GOT3 (cell line): Measurements from ENCODE around the gene DNASE1.

Source experiments
- DNase-seq: peaks from one replicate; lab custom pipeline; 2025; ENCODE audit warnings: mixed read lengths; lab: John Stamatoyannopoulos, UW

DNASE1 gene

DNA sequence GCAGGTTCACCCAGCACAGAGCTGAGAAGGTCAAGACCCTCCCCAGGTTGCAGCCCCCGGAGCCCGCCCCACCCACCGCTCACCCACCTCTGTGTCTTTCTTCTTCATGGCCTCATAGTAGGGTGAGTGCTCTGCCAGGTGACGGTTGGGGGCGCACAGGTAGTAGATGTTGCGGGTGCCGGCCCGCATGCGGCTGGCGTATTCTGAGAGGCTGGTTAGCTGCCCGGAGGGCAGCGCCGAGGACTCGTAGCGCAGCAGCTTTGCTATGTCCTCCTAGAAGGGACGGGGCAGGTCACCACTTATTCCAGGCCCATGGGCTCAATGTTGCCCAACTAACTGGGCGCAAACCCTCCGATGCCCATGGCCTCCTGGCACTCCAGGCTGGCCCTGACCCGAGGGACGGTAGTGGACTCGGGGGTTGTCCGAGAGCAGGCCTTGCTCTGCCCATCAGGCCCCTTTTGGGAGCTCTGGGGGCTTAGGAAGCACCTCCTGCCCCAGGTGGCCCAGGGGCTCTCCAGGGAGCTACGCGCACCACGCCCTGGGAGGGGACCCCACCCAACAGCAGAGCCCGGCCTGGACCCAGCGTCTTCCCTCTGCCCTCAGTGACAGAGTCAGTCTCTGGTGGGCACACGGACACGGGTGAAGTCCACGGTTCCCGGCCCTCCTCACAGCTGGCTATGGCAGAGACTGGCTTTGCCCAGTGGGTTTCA lies 9.9 kb downstream of the DNASE1 start:
- DNase-seq, result no peak

DNA sequence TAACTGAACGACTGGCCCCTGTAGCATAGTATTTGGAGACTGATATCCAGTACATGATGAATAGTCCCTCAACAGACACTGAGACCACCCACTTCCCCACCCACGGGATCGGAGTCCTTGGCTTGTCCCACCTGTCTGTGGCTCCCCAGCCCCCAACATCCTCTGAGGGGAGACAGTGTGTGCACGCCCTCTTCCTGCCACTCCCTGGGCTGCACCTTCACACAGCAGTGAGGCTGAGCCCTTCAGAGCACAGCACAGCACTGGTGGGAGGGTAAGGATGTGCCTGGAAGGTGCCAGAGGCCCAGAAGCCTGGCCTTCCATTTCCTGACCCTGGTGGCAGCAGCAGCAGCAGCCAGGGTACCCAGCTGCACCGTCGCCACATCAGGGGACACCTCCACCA lies 11.0 kb downstream of the DNASE1 start:
- DNase-seq, result no peak

DNA sequence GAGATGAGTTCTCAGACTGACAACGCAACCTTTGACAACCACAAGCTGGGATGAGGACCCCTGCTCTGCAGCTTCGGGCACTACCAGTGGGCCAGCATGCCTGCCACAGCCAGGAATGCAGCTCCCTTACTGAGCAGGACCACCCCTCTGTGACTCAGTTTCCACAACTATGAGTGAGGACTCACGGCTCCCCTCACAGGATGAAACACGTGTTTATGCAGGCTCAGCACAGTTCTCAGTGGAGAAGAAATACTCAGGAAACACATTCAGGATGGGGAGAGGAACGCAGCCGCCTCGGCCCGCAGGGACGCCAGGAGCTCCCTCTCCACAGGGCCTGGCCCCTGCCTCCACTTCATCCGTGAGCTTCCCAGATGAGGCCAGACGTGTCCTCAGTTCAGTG lies 14.1 kb downstream of the DNASE1 start:
- no peak for DNase-seq

DNA sequence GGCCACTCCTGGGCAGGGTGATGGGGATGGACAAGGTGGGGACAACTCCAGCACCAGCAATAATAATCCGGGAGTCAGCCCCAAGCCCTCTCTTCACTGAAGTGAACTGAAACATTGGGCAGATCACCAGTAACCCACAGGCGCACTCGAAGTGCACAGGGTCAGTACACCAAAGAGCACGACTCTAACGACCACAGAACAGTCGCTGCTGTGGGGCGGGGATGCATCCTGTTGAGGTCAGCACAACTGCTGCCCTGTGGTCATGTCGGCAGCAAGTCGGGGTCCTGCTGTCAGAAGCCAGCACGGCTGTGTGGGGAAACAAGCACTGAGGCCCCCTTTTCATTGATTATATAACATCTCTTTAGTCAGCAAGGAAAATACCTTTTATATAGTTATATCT lies 14.6 kb downstream of the DNASE1 start:
- DNase-seq, result no peak

DNA sequence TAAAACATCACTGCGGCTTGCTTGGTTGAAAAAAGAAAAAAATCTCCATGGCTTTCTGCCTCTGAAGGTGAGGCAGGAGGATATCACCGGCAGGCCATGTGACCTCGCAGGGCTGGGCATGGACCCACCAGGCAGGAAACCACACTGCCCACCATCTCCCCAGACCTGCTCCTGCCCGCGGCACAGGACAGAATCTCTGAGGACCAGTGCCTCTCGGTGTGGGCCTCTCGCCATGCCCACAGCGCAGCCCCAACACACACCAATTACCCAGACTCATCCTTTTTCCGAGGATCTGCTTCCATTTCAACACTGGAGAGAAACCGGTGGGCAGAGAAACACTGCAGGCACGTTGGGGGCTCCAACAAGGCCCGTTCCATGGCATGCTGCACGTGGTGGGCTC lies 16.2 kb downstream of the DNASE1 start:
- no peak for DNase-seq

DNA sequence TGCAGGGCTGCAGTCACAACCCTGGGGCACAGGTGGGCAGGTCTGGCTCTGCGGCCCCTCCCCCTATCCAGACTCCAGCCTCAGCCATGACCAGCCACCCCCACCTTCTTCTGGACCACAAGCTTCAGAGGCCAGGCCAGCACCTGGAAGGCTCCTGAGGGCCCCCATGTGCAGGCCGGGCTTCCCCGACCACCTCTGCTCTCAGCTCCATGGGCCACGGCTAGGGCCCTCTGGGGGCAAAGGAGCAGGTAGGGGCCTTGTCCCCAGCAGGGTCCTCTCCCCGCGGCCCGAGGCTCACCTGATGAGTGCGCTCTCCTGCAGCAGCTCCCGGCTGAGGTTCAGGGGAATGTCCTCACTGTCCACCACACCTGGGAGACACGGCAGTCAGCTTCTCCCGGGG lies 16.9 kb downstream of the DNASE1 start:
- DNase-seq, result no peak

DNA sequence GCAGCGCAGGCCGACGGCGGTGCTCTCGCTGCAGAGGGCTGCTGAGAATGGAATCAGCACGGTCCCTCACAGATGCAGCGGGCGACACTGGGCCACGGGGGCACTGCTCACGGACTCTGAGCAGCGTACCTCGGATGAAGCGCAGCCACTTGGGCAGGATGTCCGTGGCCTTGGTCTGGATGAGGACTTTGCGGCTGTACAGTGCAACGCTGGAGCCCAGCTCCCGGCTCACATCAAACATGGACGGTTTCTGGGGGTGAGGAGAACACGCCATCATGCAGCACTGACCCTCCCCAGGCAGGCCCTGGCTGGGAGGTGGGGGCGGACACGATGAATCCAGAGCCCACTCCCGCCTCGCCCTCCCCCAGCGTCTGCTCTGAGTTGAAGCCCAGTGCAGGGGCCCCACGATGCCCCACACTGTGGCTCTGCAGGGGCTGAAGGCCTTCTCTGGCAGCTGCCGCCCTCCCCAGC lies 18.1 kb downstream of the DNASE1 start:
- DNase-seq, result no peak

DNA sequence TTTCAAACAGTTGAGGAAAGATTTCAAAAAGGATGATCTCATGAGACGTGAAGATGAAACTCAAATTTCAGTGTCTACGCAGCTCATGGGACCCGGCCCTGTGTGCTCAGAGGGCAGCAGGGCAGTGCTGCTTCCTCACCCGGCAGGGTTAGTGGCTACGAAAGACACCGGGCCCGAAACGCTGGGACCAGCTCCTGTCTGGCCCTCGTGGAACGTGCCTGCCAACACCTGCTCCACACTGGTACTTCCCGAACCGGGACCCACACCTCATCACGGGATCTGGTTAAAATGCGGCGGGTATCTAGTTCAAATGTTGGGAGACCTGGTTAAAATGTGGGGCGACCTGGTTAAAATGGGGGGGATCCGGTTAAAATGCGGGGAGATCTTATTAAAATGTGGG lies 18.7 kb downstream of the DNASE1 start:
- no peak for DNase-seq

DNA sequence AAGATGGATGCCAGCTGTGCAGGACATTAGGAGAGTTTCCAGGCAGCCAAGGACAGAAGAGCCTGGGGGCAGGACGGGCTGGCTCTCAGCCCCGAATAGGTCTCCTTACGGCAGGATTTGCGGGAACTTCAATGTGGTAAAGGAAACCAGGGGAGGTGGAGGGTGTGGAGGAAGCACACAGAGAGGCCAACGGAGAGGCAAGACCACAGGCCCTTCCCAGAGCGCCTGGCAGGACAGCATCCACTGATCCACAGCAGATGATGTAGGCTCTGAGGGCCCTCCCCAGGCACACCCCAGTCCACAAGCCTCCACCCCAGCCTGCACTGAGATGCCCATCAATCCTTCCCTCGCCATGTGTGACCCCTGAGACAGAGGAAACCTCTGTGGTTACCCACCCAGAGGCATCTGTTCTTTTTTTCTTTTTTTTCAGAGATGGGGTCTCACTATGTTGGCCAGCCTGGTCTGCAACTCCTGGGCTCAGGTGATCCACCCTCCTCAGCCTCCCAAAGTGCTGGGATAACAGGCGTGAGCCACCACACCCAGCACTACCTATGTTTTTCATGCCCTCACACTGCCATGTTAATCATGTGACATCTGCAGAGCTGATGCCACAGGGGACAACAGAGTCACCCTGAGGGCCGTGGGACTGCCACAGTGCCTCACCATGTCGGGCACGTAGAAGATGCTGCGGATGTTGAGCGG lies 19.3 kb downstream of the DNASE1 start:
- no peak for DNase-seq

DNA sequence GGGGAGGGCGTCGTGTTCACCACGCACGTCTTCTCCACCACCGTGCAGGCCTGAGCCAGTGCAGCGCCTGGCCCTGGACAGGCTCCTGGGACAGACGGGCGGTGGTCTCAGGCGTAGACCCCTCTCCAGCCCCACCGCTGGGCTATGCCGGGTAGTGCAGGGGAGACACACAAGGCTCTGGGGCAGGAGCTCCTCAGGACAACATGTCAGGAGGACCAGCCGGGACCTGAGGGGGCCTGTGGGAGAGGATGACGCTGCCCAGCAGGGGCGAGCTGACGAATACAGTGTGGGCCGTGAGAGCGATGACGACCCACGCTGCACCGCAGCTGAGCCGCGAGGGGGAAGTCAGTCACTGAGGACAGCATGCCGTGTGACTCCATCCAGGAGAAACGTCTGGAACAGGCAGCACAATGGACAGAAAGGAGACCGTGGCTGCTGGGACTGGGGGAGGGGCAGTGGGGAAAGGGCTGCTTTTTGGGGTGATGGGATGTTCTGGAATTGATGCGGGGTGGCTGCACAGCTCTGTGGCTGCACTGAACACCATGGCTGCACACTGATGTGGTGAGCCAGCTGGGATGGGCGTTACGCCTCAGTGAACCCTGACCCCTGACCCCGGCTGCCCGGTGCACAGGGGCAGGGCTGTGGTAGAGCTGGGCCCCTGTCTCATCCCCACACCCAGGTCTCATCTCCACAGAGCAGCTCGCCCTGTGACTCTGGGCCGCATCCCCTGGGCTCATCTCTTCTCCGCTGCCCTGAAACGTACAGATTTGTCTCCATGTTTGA lies 20.2 kb downstream of the DNASE1 start:
- DNase-seq, result no peak

DNA sequence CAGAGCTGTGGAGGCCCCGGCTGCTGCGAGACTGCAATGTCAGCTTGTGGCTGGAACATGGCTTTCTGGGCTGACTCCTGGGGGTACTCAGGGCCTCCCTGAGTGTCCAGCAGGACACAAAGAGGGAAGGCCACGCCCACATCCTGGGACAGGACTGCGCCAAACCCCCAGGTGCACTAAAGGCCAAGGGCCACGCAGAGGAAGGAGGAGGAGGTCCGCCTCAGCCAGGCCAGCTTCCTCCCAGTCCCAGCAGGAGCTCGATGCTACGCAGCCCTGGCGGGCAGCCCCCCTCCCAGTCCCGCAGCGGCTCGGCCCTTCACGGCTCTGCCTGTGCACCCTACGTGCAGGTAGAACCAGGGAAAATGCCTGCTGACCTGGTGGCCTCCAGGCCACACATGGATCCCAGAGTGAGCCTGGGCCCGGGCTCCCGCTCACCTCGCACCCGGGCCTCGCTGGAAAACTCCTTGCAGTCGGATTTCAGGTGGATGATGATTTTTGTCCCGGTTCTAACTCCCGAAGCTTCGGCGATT lies 21.2 kb downstream of the DNASE1 start:
- no peak for DNase-seq

DNA sequence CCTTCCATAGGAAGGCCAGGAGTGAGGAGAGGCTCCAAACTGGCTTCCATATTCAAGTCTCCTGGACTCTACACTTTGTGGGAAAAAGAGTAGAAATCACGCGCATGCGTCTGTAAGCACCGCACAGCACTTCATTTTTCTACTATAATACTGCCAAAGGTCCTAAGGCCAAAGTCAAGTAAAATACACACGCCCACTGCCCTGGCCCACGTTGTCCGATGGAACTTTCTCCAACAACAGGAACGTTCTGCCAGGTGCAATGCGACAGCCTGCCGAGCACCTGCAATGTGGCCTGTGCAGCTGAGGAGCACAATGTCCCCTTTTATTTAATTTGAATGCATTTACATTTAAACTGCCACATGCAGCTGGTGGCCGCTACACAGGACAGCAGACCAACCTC lies 23.5 kb downstream of the DNASE1 start:
- DNase-seq, result no peak

DNA sequence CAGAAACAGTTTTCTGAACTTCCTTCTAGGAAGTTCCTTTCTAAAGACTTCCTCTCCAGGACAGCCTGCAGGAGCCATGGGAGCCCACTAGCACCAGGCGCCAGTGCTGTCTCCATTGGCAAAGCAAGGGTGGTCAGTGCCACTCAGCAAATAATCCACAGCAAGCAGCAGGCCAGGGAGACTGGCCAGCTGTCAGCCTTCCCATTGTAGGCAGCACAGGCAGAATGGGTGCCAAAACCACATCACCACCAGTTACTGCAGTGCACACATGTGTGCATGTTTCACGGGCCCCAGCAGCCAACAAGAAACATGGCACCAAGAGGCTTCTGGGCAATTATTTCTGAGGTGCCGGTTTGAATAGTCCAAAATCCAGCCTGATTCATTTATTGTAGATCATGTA lies 26.7 kb downstream of the DNASE1 start:
- no peak for DNase-seq

DNA sequence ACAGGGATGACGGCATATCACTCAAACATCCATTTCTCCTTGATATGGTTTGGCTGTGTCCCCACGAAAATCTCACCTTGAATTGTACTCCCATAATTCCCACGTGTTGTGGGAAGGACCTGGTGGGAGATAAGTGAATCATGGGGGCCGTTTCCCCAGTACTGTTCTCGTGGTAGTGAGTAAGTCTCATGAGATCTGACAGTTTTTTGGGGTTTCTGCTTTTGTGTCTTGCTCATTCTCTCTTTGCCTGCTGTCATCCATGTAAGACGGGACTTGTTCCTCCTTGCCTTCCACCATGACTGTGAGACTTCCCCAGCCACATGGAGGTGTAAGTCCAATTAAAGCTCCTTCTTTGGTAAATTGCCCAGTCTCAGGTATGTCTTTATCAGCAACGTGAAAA lies 32.5 kb downstream of the DNASE1 start:
- no peak for DNase-seq

DNA sequence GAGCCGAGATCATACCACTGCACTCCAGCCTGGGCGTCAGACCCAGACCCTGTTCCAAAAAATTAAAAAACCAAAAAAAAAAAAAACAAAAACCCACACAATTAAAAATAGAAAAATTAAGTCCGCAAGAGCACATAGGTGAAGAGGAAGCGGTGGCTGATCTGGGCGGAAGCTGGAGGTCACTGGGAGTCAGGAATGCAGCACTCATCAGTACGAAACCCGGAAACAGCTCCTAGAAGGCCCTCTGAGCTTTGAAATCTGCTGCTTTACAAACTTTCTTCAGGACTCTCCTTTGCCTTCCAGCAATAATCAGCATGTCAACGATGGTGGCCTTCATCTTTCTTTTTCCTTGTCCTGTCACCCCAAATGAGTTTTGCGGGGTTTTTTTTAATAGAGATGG lies 33.3 kb downstream of the DNASE1 start:
- DNase-seq, result no peak

DNA sequence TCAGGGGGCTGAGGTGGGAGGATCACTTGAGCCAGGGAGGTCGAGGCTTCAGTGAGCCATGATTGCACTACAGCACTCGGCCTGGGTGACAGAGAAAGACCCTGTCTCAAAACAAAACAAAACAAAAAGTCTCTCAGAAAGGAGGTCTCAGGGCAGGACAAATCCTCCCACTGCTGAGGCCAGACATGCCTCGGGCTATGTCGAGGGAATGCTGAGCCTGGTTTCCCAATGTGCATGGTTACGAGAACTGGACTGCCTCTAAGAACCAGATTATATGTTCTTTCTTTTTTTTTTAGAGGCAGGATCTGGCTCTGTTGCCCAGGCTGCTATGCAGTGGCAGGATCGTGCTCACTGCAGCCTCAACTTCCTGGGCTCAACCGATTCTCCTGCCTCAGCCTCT lies 35.2 kb downstream of the DNASE1 start:
- DNase-seq, result no peak

DNA sequence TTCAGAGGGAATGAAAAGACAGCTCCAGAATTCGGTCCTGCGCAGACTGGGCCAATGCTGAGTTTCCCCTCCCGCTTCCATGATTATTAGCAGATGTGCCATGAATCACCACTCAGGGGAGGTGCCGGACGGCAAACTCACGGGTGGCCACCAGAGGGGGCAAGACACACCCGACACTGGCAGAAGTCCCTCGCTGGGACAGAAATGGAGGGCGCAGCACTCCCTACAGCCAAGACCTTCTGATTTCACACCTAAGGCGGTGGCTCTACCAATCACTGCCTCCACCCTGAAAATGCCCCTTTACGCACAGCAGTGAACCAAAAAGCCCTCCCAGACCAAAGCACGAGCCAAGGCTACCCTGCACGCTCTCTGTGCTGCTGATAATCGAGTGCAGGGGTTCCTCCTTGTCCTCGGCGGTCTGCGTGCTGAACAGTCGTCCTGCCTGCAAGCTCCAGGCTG lies 36.0 kb downstream of the DNASE1 start:
- peak; percentile 73 for DNase-seq

DNA sequence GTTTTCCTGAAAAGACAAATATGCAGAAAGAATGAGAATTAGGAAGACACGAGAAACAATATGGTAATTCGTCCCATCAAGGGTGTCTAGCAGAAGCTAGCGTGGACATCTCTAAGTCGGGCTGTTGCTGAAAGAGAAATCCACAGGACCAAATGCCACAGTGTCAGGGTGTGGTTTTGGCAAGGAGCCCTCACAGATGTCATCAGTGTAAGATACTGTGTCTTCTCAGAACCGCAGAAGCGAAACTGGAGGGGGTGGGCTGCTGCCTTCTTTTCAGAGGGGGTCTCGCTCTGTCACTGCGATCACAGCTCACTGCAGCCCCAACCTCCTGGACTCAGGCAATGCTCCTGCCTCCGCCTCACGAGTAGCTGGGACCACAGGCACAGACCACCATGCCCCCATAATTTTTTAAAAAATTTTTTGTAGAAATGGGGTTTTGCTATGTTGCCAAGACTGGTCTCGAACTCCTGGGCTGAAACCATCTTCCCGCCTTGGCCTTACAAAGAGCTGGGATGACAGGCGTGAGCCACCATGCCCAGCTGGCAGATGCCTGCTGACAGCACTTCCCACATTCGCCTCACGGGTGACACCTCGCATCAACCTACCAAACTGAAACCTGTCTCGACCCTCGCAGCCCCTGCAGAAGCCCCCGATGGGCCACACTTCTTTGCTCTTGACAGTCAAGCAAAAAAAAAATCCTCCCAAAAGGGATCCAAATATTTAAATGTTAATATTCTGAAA lies 36.7 kb downstream of the DNASE1 start:
- DNase-seq, result no peak

DNA sequence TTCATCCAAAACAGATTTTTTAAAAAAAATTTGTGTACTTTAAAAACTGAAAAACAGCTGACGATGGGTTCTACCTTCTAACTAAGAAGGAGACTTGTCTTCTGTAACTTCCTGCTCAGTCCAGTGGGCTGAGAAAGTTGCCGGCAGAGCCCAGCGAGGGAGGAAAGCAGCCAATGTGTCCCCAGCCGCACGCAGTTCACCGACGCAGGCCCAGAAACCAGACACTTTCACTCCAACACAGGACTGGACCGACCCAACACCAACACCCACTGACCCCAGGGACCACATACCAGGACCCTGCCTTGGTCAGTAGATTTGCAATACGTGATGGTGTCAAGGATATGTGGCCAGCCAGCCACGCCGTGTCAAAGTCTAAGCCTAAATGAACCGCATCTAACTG lies 37.3 kb downstream of the DNASE1 start:
- DNase-seq, result no peak

DNA sequence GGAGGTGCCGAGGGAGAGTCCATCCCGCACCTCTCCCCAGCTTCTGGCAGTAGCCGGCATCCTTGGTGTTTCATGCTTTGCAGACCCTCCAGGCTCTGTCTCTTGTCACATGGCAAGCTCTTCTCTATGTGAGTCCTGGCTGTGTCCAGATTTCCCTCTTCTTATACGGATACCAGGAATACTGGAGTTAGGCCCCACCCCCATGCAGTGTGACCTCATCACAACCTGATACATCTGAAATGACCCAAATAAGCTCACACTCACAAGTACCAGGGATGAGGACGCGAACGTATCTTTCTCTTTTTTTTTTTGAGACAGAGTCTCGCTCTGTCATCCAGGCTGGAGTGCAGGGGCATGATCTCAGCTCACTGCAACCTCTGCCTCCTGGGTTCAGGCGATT lies 39.6 kb downstream of the DNASE1 start:
- no peak for DNase-seq

DNA sequence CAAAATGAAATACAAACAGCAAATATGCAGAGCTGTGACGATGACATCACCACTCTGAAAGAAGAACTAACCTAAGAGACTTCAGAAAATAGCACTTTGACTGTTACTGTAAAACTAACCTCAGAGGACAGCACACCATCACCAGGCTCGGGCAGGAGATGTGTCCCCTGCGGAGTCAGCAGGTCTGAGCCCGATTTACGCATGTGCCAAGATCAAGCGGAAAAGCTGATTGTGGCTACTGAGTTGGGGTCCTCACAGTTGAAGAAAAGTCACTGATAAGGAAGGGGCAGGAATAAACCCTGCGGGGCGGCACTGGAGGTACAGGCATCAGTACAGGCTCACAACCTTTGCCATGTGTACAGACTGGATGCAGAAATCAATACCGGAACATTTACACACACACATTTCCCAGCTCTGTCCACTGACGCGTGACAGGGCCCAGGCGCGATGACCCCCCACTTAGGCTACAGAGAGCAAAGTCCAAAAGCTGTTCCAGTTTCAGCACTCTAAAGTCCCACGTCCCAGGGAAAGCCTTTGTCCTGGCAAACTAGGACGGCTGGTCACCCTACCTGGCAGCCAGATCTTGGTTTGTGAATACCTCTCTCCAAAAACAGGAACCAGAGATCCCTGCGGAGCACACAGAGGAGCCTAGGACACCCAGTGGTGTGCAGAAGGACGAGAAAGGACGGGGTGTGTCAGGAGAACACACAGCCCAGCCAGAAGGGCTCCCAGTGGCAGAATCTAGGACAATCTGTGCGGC lies 41.3 kb downstream of the DNASE1 start:
- DNase-seq, result no peak
